Transverse colon (tissue), 4 donors: ENCODE measurements around the gene RAB3IL1. TPM values are rescaled to one million over a fixed set of nuclear protein-coding genes. Genes with fewer than 3 reads are reported as not detected.

Source experiments
- DNase-seq: peaks from one replicate; pipeline ENCODE4 v3.0.0-alpha.2; 2019
- H3K27ac ChIP-seq, 4 donors: fragments of 200-600 bp; sonication (generic); 2 replicates each; pipeline ENCODE4 v1.5.1; 2016 to 2018; ENCODE audit warnings: inconsistent platforms in 4 of 4
- H3K27me3 ChIP-seq: fragments of 200-600 bp; sonication (generic); 2 replicates; pipeline ENCODE4 v1.5.1; 2017; ENCODE audit warnings: inconsistent platforms
- H3K36me3 ChIP-seq, 4 donors: fragments of 200-600 bp; sonication (generic); 2 replicates each; pipeline ENCODE4 v1.5.1; 2017 to 2019; ENCODE audit warnings: inconsistent platforms in 4 of 4
- H3K4me1 ChIP-seq, 4 donors: fragments of 200-600 bp; sonication (generic); 2 replicates each; pipeline ENCODE4 v1.5.1; 2017 to 2020; ENCODE audit warnings: inconsistent platforms in 4 of 4
- H3K4me3 ChIP-seq, 4 donors: fragments of 200-600 bp; sonication (generic); 1 replicate in 1 of 4; 2 replicates in 3 of 4; pipeline versions ENCODE4 v1.5.1 to v1.6.1; 2017 to 2019; ENCODE audit warnings: inconsistent platforms in 4 of 4
- H3K9me3 ChIP-seq, 2 donors: fragments of 200-600 bp; sonication (generic); 2 replicates each; pipeline ENCODE4 v1.5.1; 2017 to 2019; ENCODE audit warnings: inconsistent platforms in 2 of 2
- EP300 ChIP-seq: sonication (generic); formaldehyde crosslinking; IDR thresholded peaks from one replicate; pipeline ENCODE4 v1.6.1; 2017; ENCODE audit warnings: antibody characterized with exemption, low read depth
- POLR2A ChIP-seq: fragments of 450-650 bp; IDR thresholded peaks from one replicate; pipeline ENCODE4 v1.6.1; 2016; ENCODE audit warnings: antibody characterized with exemption, mild to moderate bottlenecking, moderate library complexity
- POLR2AphosphoS5 ChIP-seq, 3 donors: sonication (generic); formaldehyde crosslinking; IDR thresholded peaks; one replicate each; pipeline ENCODE4 v1.6.1; 2016; ENCODE audit warnings: antibody characterized with exemption in 3 of 3
- WGBS, 2 donors: methylation state at CpG; one replicate each; pipeline ENCODE4 v1.1.5; 2018; ENCODE audit warnings: low coverage in 1 of 2; 5-methylcytosine and 5-hydroxymethylcytosine counted together
- in situ Hi-C, 4 donors: fragments of 200-750 bp; cut with MboI; loops; one replicate each; pipeline versions ENCODE4 v1.15.0 to v1.15.1; 2017; ENCODE audit warnings: low sequenced_read_pairs in 3 of 4, low pct_ligation_motif_present in 1 of 4, low pct_unique_long_range_greater_than_20kb in 1 of 4
- intact Hi-C: fragments of 100-400 bp; cut with DNase I; formaldehyde crosslinking; loops from one replicate; pipeline ENCODE4 v1.15.1; 2023; ENCODE audit warnings: low total_unique reads
- total RNA-seq, 4 donors: library from RNA; depleted of rRNA; stranded (reverse); fragments of >200 nt; gene quantifications; one replicate each; pipeline ENCODE4 v1.1.0, GENCODE V29; 2016
- TF ChIP-seq, protein P1 (sequence below), 5 experiments: fragments of 200-600 bp in 3 of 5; fragments of 450-650 bp in 2 of 5; sonication (generic) in 3 of 5; IDR thresholded peaks; 1 replicate in 2 of 5; 2 replicates in 3 of 5; pipeline ENCODE4 v1.5.1; 2016 to 2017; ENCODE audit warnings: antibody characterized with exemption in 5 of 5, inconsistent platforms in 3 of 5, mild to moderate bottlenecking in 2 of 5, moderate library complexity in 1 of 5

RAB3IL1 gene
- total RNA-seq, 4 donors from 2014 or later = 1.2 to 7.6 (median 5.9) TPM

GRCh38 chr11:61892085-61892370 is 25.3 kb downstream of the RAB3IL1 start:
- intact Hi-C loops = no loop called here
- peak overlapping the region; percentile 17 to 94 (median 77) for H3K4me3 ChIP-seq
- peaks cover 6 to 25% (median 14%) of the 10 kb centered on the region in 4 donors for H3K4me1 ChIP-seq
- no peak for DNase-seq
- H3K27ac ChIP-seq = peak overlapping the region; percentile 77 to 93 (median 86)
- in situ Hi-C loops = loop anchor here in 3 of 4 donors (10.0 to 25.0 kb wide), 4 partner anchors 53 to 195 kb away; no protein-coding TSS in a partner anchor
- 7% methylated on average over 7 of the region's 12 CpGs; no CpG with 5 or more reads in 1 of the 2 donors for WGBS, 2 donors
- no peak for TF ChIP-seq POLR2A
- no peak for TF ChIP-seq EP300
- TF ChIP-seq, protein P1, sequence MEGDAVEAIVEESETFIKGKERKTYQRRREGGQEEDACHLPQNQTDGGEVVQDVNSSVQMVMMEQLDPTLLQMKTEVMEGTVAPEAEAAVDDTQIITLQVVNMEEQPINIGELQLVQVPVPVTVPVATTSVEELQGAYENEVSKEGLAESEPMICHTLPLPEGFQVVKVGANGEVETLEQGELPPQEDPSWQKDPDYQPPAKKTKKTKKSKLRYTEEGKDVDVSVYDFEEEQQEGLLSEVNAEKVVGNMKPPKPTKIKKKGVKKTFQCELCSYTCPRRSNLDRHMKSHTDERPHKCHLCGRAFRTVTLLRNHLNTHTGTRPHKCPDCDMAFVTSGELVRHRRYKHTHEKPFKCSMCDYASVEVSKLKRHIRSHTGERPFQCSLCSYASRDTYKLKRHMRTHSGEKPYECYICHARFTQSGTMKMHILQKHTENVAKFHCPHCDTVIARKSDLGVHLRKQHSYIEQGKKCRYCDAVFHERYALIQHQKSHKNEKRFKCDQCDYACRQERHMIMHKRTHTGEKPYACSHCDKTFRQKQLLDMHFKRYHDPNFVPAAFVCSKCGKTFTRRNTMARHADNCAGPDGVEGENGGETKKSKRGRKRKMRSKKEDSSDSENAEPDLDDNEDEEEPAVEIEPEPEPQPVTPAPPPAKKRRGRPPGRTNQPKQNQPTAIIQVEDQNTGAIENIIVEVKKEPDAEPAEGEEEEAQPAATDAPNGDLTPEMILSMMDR (IDR thresholded peaks at IDR 0.05) = no peak
- no peak for TF ChIP-seq POLR2AphosphoS5 (IDR thresholded peaks at IDR 0.05)
- H3K36me3 ChIP-seq = no peaks in the 10 kb centered on the region
- H3K9me3 ChIP-seq = no peaks in the 10 kb centered on the region
- H3K27me3 ChIP-seq = no peaks in the 10 kb centered on the region

- 0% methylated on average over 44 of the region's 96 CpGs; no CpG with 5 or more reads in 1 of the 2 donors for WGBS, 2 donors
- TF ChIP-seq, protein P1 (IDR thresholded peaks at IDR 0.05) = peak in 1 of 5 experiments; percentile 14
- TF ChIP-seq POLR2A (peak; percentile 17), POLR2AphosphoS5 (IDR thresholded peaks at IDR 0.05) (peak in 2 of 3 donors; percentile 4 to 26), EP300 (no peak)
- in situ Hi-C loops = loop anchor here in 3 of 4 donors (10.0 to 25.0 kb wide), 4 partner anchors 53 to 196 kb away; no protein-coding TSS in a partner anchor
These were observed 25.9 kb downstream of the RAB3IL1 start, which contains the start of gene FADS3 for GRCh38 chr11:61891331-61892084. Gene FADS3 (minus strand): TSS chr11:61891545. CDS start chr11:61891381, 164 bp downstream.

GRCh38 chr11:61890529-61891330 is 26.6 kb downstream of the RAB3IL1 start:
- H3K27ac ChIP-seq = peak overlapping the region; percentile 77 to 93 (median 86)
- no peaks in the 10 kb centered on the region for H3K9me3 ChIP-seq
- 7% methylated on average over 17 of the region's 38 CpGs; no CpG with 5 or more reads in 1 of the 2 donors for WGBS, 2 donors
- H3K36me3 ChIP-seq = no peaks in the 10 kb centered on the region
- peak overlapping the region; percentile 74 to 94 (median 86) for H3K4me3 ChIP-seq
- H3K27me3 ChIP-seq = no peaks in the 10 kb centered on the region
- DNase-seq = peak; percentile 38
- in situ Hi-C loops (loop anchor here in 3 of 4 donors (10.0 to 25.0 kb wide), 4 partner anchors 54 to 197 kb away; no protein-coding TSS in a partner anchor), intact Hi-C loops (no loop called here)
- peaks cover 6 to 25% (median 14%) of the 10 kb centered on the region in 4 donors for H3K4me1 ChIP-seq
- TF ChIP-seq, protein P1 (IDR thresholded peaks at IDR 0.05) = peak in 1 of 5 experiments; percentile 10
- TF ChIP-seq POLR2A (no peak), POLR2AphosphoS5 (IDR thresholded peaks at IDR 0.05) (no peak)

More at GRCh38 chr11:61891331-61892084, 25.9 kb downstream of the RAB3IL1 start, which contains the start of gene FADS3:
- peaks cover 6 to 25% (median 14%) of the 10 kb centered on the region in 4 donors for H3K4me1 ChIP-seq
- H3K27me3 ChIP-seq = no peaks in the 10 kb centered on the region
- peak; percentile 90 for DNase-seq
- H3K4me3 ChIP-seq = peak within 1 kb of the TSS; percentile 74 to 94 (median 86)
- no peaks in the 10 kb centered on the region for H3K9me3 ChIP-seq
- peak within 1 kb of the TSS; percentile 77 to 93 (median 86) for H3K27ac ChIP-seq
- intact Hi-C loops = no loop called here
- H3K36me3 ChIP-seq = no peaks in the 10 kb centered on the region

- Histone ChIP-seq H3K27ac (no peak overlapping the region), H3K27me3 (no peaks in the 10 kb centered on the region), H3K9me3 (no peaks in the 10 kb centered on the region), H3K36me3 (no peaks in the 10 kb centered on the region), H3K4me1 (peaks cover 6 to 25% (median 14%) of the 10 kb centered on the region in 4 donors), H3K4me3 (peak overlapping the region in 2 of 4 donors; percentile 80 to 94)
- DNase-seq = no peak
- no peak for TF ChIP-seq POLR2AphosphoS5 (IDR thresholded peaks at IDR 0.05)
- TF ChIP-seq, protein P1 (IDR thresholded peaks at IDR 0.05) = no peak
- no peak for TF ChIP-seq POLR2A
- no peak for TF ChIP-seq EP300
- intact Hi-C loops (no loop called here), in situ Hi-C loops (loop anchor here (10.0 to 25.0 kb wide), 4 partner anchors 55 to 197 kb away; no protein-coding TSS in a partner anchor)
- 93% methylated on average over 10 of the region's 10 CpGs; no CpG with 5 or more reads in 1 of the 2 donors for WGBS, 2 donors
These were observed 27.5 kb downstream of the RAB3IL1 start for GRCh38 chr11:61889831-61890230.
